ENCODE data around the gene SLC25A23. TPM values are rescaled to one million over a fixed set of nuclear protein-coding genes. Genes with fewer than 3 reads are reported as not detected.

Gene SLC25A23
- total and polyA plus RNA-seq, 9 donors = 26.7 to 74.0 (median 43.8) TPM

GRCh38 chr19:6450166-6450565 lies 9.4 kb downstream of the SLC25A23 start:
- no peak for DNase-seq
- no peaks in the 10 kb centered on the region for H3K4me1 ChIP-seq (ENCODE audit: insufficient read depth)
- TF ChIP-seq POLR2A (IDR thresholded peaks at IDR 0.05) = no peak
- no peak for TF ChIP-seq EP300 (IDR thresholded peaks at IDR 0.05)
- no peak for TF ChIP-seq CTCF (IDR thresholded peaks at IDR 0.05)
- intact Hi-C loops (cut with DNase I) = no loop called here
- H3K36me3 ChIP-seq = no peaks in the 10 kb centered on the region
- no peaks in the 10 kb centered on the region for H3K27me3 ChIP-seq
- no peak overlapping the region for H3K4me3 ChIP-seq
- WGBS, 3 donors = 95 to 98% (median 97%) methylated on average over 5 of the region's 5 CpGs
- no peak overlapping the region for H3K27ac ChIP-seq
- peaks cover 0 to 17% of the 10 kb centered on the region in 2 donors for H3K9me3 ChIP-seq

GRCh38 chr19:6448045-6448444 lies 11.5 kb downstream of the SLC25A23 start:
- H3K36me3 ChIP-seq = no peaks in the 10 kb centered on the region
- H3K27me3 ChIP-seq = no peaks in the 10 kb centered on the region
- 83 to 95% (median 94%) methylated on average over 3 of the region's 3 CpGs for WGBS, 3 donors
- H3K9me3 ChIP-seq = peaks cover 0 to 8% of the 10 kb centered on the region in 2 donors
- TF ChIP-seq POLR2A (IDR thresholded peaks at IDR 0.05) (no peak), EP300 (IDR thresholded peaks at IDR 0.05) (no peak)
- DNase-seq = no peak
- no peaks in the 10 kb centered on the region for H3K4me1 ChIP-seq (ENCODE audit: insufficient read depth)
- no peak overlapping the region for H3K27ac ChIP-seq
- H3K4me3 ChIP-seq = no peak overlapping the region
- intact Hi-C loops (cut with DNase I) = no loop called here

- intact Hi-C loops (cut with DNase I) = no loop called here
- DNase-seq = no peak
- Histone ChIP-seq H3K4me1 (ENCODE audit: insufficient read depth) (no peaks in the 10 kb centered on the region), H3K27me3 (no peaks in the 10 kb centered on the region), H3K9me3 (peaks cover 0 to 8% of the 10 kb centered on the region in 2 donors), H3K27ac (no peak overlapping the region), H3K36me3 (no peaks in the 10 kb centered on the region), H3K4me3 (no peak overlapping the region)
- TF ChIP-seq EP300 (IDR thresholded peaks at IDR 0.05) = no peak
- TF ChIP-seq POLR2A (IDR thresholded peaks at IDR 0.05) = no peak
- no peak for TF ChIP-seq CTCF (IDR thresholded peaks at IDR 0.05)
- WGBS, 3 donors = 90 to 97% (median 95%) methylated on average over 3 of the region's 3 CpGs
Observed at GRCh38 chr19:6446452-6446851, 13.1 kb downstream of the SLC25A23 start.

GRCh38 chr19:6443986-6444385 lies 15.6 kb downstream of the SLC25A23 start:
- 89 to 94% (median 91%) methylated on average over 13 of the region's 13 CpGs for WGBS, 3 donors
- no peak for DNase-seq
- TF ChIP-seq EP300 (IDR thresholded peaks at IDR 0.05) (no peak), CTCF (IDR thresholded peaks at IDR 0.05) (no peak)
- Histone ChIP-seq H3K4me1 (ENCODE audit: insufficient read depth) (no peaks in the 10 kb centered on the region), H3K27ac (no peak overlapping the region), H3K4me3 (no peak overlapping the region), H3K27me3 (no peaks in the 10 kb centered on the region), H3K36me3 (no peaks in the 10 kb centered on the region), H3K9me3 (peaks cover 0 to 8% of the 10 kb centered on the region in 2 donors)
- intact Hi-C loops (cut with DNase I) = no loop called here

- H3K27me3 ChIP-seq = no peaks in the 10 kb centered on the region
Observed at GRCh38 chr19:6442087-6442688, 17.4 kb downstream of the SLC25A23 start.

More at GRCh38 chr19:6442087-6442688, 17.4 kb downstream of the SLC25A23 start:
- Histone ChIP-seq H3K4me3 (no peak overlapping the region), H3K27ac (no peak overlapping the region), H3K9me3 (peaks cover 0 to 8% of the 10 kb centered on the region in 2 donors), H3K4me1 (ENCODE audit: insufficient read depth) (no peaks in the 10 kb centered on the region), H3K36me3 (no peaks in the 10 kb centered on the region)
- intact Hi-C loops (cut with DNase I) = no loop called here
- 88 to 93% (median 89%) methylated on average over 13 of the region's 13 CpGs for WGBS, 3 donors
- no peak for DNase-seq
- no peak for TF ChIP-seq EP300 (IDR thresholded peaks at IDR 0.05)
- TF ChIP-seq CTCF (IDR thresholded peaks at IDR 0.05) = no peak
- no peak for TF ChIP-seq POLR2A (IDR thresholded peaks at IDR 0.05)

All from ovary (tissue), 9 donors.